MM.1S (cell line): ENCODE results near the gene SNX15.
A peak's percentile ranks its signal among the peaks of the same experiment; 100 is the strongest.

ENCODE experiments used
- EZH2 ChIP-seq: fragments of 300-600 bp; sonication (generic); optimal IDR thresholded peaks from 2 replicates; pipeline ENCODE3; 2017; ENCODE audit warnings: low read depth, mild to moderate bottlenecking, antibody characterized with exemption, low read length, mixed read lengths
- EZH2phosphoT487 ChIP-seq: fragments of 300-600 bp; sonication (generic); IDR thresholded peaks from 2 replicates; pipeline ENCODE4 v1.6.1; 2018; ENCODE audit warnings: antibody characterized with exemption, low read length
- TF ChIP-seq, protein P1 (sequence below): fragments of 300-600 bp; sonication (generic); IDR thresholded peaks from 2 replicates; pipeline ENCODE4 v1.5.1; 2016; ENCODE audit warnings: antibody characterized with exemption, low read length, mixed read lengths

DNA sequence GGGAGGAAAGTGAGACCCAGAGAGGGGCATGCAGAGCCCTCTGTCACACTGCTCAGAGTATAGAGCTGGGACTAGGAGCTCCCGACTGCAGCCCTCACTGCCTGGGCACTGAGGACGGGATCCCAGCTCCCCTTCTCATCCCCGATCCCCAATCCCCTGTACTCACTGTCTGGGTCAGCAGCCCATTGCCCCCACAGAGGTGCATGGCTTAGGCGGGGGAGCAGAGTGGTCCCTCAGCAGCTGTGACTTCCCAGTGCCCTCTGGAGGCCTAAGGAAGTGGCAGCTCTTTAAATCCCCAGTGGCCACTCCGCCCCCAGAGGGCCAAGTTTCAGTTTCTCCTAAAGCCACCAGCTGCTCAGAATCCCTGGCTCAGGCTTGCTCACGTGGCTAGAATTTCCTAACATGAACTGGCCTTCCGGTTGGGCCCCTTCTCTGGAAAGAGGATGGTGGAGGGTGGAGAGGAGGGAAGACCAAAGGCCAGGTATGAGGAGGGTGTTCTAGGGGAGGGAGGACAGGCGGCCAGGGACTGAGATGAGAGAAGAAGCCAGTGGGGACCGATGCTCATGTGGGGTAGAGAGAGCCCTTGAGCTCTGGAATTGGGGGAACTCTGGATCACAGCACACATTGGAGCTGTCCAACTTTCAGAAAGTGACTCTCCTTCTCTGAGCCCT is 30.4 kb upstream of the SNX15 start, which contains the start of gene BATF2:
- TF ChIP-seq, protein P1, sequence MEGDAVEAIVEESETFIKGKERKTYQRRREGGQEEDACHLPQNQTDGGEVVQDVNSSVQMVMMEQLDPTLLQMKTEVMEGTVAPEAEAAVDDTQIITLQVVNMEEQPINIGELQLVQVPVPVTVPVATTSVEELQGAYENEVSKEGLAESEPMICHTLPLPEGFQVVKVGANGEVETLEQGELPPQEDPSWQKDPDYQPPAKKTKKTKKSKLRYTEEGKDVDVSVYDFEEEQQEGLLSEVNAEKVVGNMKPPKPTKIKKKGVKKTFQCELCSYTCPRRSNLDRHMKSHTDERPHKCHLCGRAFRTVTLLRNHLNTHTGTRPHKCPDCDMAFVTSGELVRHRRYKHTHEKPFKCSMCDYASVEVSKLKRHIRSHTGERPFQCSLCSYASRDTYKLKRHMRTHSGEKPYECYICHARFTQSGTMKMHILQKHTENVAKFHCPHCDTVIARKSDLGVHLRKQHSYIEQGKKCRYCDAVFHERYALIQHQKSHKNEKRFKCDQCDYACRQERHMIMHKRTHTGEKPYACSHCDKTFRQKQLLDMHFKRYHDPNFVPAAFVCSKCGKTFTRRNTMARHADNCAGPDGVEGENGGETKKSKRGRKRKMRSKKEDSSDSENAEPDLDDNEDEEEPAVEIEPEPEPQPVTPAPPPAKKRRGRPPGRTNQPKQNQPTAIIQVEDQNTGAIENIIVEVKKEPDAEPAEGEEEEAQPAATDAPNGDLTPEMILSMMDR, result peak; percentile 36
- TF ChIP-seq EZH2phosphoT487, result no peak
- no peak for TF ChIP-seq EZH2
